Mammary epithelial cell (primary cell): ENCODE results near the gene EEF1AKMT2.

ENCODE experiments used
- CTCF ChIP-seq, 2 donors: IDR thresholded peaks in 1 of 2; conservative IDR thresholded peaks in 1 of 2; 2 replicates each; pipeline ENCODE4 v1.5.1; 2011 to 2012; ENCODE audit warnings: inconsistent platforms in 2 of 2, low read length in 2 of 2, mild to moderate bottlenecking in 2 of 2, control low read depth in 1 of 2, low read depth in 1 of 2; ENCODE audit not compliant: insufficient read depth in 1 of 2; ENCODE audit errors: extremely low read depth in 1 of 2
- EZH2 ChIP-seq: IDR thresholded peaks from 2 replicates; pipeline ENCODE4 v1.6.1; 2012; ENCODE audit warnings: low read length, inconsistent platforms, borderline replicate concordance

- TF ChIP-seq EZH2, result no peak
- TF ChIP-seq CTCF (conservative IDR thresholded peaks at IDR 0.05 in 1 of 2, IDR thresholded peaks at IDR 0.05 in 1 of 2; ENCODE audit: extremely low read depth in 1 of 2, insufficient read depth in 1 of 2, low read depth in 1 of 2, low read length in 2 of 2), result no peak
Measured at GRCh38 chr10:124725791-124726190, 65.9 kb downstream of the EEF1AKMT2 start.
